NOMO-1 treated with DMSO at 0.1 percent for 48 hours (cell line): ENCODE data around the gene ZSCAN2.
A peak's percentile ranks its signal among the peaks of the same experiment; 100 is the strongest.

Experiments
- DNase-seq: peaks from one replicate; lab custom pipeline; 2025; ENCODE audit not compliant: unreplicated experiment; lab: John Stamatoyannopoulos, UW

Gene ZSCAN2

DNA sequence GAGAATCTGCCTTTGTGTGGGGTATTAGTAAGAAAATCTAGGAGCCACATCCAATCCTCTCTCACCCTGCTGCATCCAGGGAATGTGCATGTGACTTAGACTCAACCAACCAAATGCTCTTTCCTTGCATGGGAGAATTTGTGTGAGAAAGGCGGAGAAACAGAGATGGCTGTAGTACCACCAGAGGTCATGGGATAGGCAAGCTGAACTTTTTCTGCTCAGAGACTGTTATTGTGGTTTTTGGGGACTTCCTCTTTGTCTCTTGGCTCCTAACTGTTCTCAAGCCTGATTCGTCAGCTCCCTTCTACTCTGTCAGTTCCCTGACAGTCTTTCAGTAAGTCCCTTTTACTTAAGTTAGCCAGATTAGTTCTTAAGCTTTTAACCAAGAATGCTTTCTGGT is 2.6 kb upstream of the ZSCAN2 start:
- DNase-seq: peak; percentile 97

- peak; percentile 68 for DNase-seq
Observed at GRCh38 chr15:84598993-84599392, 1.8 kb upstream of the ZSCAN2 start.

- no peak for DNase-seq
Observed at GRCh38 chr15:84599906-84600305, 903 bp upstream of the ZSCAN2 start.

DNA sequence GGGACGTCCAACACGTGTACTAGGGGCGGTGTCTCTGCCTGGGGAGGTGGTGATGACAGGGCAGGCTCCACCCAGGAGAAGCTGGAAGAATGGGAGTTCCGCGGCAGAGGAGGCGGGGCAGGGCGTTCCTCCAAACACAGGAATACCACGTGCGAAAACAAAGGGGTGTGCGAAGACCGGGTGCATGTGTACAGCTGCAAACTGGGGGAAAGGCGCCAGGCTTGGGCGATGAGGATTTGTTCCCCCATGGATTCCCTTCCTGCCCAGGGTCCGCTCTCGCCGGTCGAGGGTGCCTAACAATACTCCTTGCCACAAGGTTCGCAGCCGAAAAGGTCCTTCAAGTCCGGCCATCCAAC is 500 bp upstream of the ZSCAN2 start:
- DNase-seq: peak; percentile 68

GRCh38 chr15:84601555-84601838 is 688 bp downstream of the ZSCAN2 start:
- DNase-seq: no peak

DNA sequence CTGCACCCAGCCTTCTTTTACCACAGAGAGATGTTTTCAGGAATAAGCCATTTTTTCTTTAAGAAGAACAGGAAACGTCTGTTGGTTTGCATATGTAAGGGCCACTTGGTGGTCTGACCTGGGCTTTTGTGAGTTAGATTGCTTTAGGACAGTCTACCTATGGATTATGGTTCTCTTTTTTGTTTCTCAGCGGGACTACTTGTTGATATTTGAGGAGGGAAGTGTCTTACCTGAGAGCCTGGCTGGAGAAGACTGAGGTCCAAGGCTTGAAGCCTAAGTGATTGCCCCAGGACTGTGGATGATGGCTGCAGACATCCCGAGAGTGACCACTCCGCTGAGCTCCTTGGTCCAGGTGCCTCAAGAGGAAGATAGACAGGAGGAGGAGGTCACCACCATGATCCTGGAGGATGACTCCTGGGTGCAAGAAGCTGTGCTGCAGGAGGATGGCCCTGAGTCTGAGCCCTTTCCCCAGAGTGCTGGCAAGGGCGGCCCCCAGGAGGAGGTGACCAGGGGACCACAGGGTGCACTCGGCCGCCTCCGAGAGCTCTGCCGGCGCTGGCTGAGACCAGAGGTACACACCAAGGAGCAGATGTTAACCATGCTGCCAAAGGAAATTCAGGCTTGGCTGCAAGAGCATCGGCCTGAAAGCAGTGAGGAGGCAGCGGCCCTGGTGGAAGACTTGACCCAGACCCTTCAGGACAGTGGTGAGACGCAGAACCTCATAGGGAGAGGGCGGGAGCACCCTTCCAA is 3.0 kb downstream of the ZSCAN2 start:
- no peak for DNase-seq

DNA sequence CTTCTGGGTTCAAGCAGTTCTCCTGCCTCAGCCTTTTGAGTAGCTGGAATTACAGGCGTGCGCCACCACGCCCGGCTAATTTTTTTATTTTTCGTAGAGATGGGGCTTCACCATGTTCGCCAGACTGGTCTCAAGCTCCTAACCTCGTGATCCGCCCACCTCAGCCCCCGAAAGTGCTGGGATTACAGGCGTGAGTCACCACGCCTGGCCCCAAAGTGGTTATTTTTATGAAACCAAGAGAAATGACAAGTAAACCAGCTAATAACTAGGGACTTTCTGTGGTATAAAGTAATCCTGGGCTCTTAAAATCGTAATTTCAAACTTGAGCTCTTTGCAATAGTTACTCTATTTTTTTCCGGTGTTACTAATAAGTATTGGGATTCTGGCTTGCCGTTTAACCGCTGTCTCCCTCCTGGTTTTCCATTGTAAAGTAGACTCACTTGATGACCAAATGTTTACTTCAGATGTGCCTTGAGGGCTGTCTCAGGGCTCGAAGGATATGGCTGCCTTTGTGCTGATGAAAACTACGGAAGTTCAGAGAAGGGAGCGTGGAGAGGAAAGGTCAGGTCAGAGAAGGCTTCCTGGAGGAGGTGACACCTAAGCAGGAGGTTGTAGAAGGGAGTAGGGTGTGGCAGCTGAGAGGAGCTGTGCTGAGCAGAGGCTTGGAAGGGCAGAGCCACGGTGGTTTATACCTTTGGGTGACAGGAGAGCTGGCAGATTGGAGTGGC is 4.2 kb downstream of the ZSCAN2 start:
- DNase-seq: no peak

- DNase-seq: no peak
Observed at GRCh38 chr15:84605554-84605882, 4.7 kb downstream of the ZSCAN2 start.

DNA sequence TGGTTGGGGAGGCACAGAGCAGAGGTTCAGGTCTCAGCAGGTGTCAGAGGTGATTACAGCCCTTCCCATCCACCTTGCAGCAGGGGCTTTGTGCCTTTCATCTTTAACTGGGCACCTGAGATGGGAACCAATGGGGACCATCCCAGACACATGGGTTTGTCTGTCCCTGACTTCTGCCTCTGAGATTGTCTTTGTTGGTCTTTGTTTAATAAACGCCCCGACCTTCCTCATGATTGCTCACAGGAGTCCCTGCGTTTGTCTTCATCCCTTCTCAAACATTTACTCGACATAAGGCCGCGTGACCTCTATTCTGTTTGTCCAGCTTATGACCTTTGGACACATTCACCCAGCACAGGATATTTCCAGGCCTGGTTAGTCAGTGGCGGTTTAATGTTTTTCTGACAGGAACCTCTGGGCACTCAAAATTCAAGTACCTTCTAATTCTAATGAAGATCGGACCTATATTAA is 5.9 kb downstream of the ZSCAN2 start:
- no peak for DNase-seq

GRCh38 chr15:84608707-84609284 is 8.0 kb downstream of the ZSCAN2 start:
- no peak for DNase-seq

DNA sequence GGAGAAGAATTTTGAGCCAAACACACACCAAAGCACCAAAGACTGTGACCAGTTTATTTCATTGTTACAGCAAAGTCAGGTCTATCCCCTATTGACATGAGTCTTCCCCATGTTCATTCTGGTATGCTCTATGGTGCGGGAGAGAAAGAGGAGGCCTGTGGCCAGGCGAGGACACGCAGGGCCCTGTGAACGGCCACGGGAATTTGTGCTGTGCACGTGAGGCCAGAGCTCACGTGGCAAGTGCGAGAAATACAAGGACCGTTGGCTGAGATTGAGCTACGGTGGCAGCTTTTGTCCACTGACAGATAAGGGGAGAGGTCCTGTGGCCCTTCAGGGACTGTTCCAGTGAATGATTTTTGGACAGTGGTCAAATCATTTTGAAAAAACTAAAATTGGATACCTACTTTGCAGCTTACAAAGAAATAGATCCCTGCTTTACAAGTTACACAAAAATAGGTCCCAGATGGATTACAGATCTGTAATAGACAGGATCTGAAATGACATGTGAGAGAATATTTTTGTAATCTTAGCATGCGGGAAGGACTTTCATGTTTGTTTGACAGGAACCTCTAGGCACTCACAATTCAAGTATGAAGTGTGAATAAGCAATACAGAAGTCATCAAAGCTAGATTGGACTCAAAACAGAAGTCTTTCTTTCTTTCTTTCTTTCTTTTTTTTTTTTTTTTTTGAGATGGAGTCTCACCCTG is 9.2 kb downstream of the ZSCAN2 start:
- no peak for DNase-seq

GRCh38 chr15:84611631-84612030 is 10.8 kb downstream of the ZSCAN2 start:
- DNase-seq: no peak

DNA sequence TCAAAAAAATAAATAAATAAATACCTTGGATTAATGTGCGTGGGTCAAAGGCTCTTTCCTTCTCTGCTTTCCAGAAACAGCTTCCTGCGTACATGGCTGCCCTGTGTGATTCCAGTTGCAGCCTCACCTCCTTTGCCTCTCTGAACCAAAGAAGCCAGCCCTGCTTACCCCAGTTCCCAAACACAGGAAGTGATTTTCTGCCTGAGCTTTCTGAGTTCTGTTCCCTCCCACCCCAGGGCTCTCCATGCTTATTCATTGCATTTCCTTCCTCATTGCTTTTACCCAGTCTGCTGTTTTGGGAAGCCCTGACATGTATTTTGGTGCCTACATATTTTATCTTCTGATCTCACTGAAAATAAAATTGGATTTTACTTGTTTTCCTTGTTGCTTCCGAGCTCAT is 15.4 kb downstream of the ZSCAN2 start:
- peak; percentile 52 for DNase-seq

- DNase-seq: no peak
Observed at GRCh38 chr15:84620626-84621025, 19.8 kb downstream of the ZSCAN2 start.

- no peak for DNase-seq
Observed at GRCh38 chr15:84621358-84621979, 20.7 kb downstream of the ZSCAN2 start.

DNA sequence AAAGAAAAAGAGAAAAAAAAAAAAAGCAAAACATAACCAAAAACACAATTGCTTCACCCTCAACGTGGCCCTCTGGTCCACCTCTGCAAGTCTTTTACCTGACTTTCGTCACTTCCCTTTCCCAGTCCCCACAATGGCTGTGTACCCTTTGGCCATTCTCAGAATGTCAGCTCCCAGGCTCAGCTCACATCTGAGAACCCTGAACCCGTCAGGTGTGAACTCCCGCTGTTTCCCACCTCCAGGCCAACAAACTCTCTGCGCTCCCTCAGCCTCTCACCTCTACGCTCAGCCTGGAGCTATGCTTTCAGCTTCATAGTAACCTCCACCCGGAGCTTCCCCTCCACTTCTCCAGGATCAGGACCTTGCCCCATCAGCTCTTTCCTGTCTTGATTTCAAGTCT is 23.6 kb downstream of the ZSCAN2 start:
- DNase-seq: no peak

GRCh38 chr15:84625123-84625522 is 24.3 kb downstream of the ZSCAN2 start:
- no peak for DNase-seq

DNA sequence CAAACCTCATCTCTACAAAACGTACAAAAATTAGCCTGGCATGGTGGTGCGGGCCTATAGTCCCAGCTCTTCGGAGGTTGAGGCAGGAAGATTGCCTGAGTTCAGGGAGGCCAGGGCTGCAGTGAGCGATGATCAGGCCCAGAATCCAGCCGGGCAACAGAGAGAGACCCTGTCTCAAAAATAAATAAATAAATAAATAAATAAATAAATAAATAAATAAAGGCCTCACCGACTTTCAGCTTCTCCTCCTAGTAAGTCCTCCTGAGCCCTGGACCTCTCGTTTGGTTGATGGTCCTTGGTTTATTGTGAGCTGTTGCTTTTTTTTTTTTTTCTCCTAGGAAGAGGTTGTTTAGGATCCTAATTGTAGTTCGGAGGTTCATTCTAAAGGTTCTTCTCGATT is 28.2 kb downstream of the ZSCAN2 start:
- DNase-seq: no peak

- DNase-seq: no peak
Observed at GRCh38 chr15:84631706-84632272, 31.0 kb downstream of the ZSCAN2 start.

- peak; percentile 43 for DNase-seq
Observed at GRCh38 chr15:84633311-84634227, 32.8 kb downstream of the ZSCAN2 start.
